Ovary (tissue), 3 donors: ENCODE results near the gene GHR.

ENCODE experiments used
- CTCF ChIP-seq, 3 donors: fragments of 450-650 bp in 2 of 3; fragments of 200-600 bp in 1 of 3; IDR thresholded peaks; one replicate each; pipeline versions ENCODE4 v1.5.1 to v1.8.0; 2016 to 2022; ENCODE audit warnings: antibody characterized with exemption in 3 of 3, mild to moderate bottlenecking in 1 of 3
- EP300 ChIP-seq: sonication (generic); formaldehyde crosslinking; IDR thresholded peaks from one replicate; pipeline ENCODE4 v1.6.1; 2017; ENCODE audit warnings: antibody characterized with exemption
- POLR2A ChIP-seq: fragments of 450-650 bp; IDR thresholded peaks from one replicate; pipeline ENCODE4 v1.6.1; 2017; ENCODE audit warnings: antibody characterized with exemption, mild to moderate bottlenecking, moderate library complexity
- donor health status: DM: no; HTN: no; CAD: no.

DNA sequence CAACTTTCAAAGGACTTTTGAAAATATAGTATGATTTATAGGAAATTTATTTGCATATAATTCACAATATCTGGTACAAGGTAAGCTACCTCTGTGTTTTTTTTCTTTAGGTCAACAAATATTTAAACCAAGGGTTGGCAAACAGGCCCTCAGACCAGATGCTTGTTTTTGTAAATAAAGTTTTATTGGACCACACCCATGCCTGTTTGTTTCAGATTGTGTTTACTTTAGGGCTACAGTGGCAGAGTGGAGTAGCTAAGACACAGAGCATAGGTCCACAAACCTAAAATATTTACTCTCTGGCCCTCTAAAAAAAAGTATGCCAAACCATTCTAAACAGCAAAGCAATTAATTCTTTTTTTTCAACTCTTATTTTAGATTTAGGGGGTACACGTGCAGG, 213.7 kb downstream of the GHR start:
- TF ChIP-seq CTCF (IDR thresholded peaks at IDR 0.05), result no peak
- no peak for TF ChIP-seq POLR2A
- no peak for TF ChIP-seq EP300
